HG02798 (cell line): ENCODE results near the gene MICOS13.
"Not testable (repeated sequence)": the region's sequence is repeated elsewhere in the genome, so short reads cannot be mapped to it uniquely, and the experiment has no call there.

Source experiments
- ATAC-seq: cut with Tn5 transposase; IDR thresholded peaks from one replicate; pipeline ENCODE4 v1.9.1; 2021; ENCODE audit warnings: mild to moderate bottlenecking; ENCODE audit not compliant: unreplicated experiment, poor library complexity

Gene MICOS13

DNA sequence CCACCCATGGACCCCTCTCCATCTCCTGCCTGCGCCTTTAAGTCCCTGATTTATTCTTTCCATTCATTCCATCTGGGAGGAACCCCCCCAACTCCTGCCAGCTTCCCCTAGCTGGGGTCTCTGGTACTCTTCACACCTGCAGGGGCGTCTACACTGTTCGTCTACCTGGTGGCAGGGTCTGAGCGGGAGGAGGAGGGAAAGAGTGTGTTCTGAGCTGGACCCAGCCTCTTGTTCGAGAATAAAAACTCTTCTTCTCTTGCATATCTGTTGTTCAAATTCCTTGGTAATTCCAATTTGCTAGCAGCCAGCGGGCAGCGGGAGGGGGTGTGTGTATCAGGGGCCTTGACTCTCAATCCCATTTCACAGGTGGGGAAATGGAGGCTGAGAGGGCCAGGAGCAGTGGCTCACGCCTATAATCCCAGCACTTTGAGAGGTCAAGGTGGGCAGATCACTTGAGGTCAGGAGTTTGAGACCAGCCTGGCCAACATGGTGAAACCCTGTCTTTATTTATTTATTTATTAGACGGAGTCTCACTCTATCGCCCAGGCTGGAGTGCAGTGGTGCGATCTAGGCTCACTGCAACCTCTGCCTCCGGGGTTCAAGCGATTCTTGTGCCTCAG lies 8.1 kb upstream of the MICOS13 start:
- ATAC-seq: not testable (repeated sequence)

GRCh38 chr19:5687360-5688198 lies 7.3 kb upstream of the MICOS13 start:
- ATAC-seq: no peak

- peak; percentile 59 for ATAC-seq
These were observed 6.5 kb upstream of the MICOS13 start for GRCh38 chr19:5686647-5687359.

GRCh38 chr19:5686326-5686646 lies 6.0 kb upstream of the MICOS13 start:
- no peak for ATAC-seq

DNA sequence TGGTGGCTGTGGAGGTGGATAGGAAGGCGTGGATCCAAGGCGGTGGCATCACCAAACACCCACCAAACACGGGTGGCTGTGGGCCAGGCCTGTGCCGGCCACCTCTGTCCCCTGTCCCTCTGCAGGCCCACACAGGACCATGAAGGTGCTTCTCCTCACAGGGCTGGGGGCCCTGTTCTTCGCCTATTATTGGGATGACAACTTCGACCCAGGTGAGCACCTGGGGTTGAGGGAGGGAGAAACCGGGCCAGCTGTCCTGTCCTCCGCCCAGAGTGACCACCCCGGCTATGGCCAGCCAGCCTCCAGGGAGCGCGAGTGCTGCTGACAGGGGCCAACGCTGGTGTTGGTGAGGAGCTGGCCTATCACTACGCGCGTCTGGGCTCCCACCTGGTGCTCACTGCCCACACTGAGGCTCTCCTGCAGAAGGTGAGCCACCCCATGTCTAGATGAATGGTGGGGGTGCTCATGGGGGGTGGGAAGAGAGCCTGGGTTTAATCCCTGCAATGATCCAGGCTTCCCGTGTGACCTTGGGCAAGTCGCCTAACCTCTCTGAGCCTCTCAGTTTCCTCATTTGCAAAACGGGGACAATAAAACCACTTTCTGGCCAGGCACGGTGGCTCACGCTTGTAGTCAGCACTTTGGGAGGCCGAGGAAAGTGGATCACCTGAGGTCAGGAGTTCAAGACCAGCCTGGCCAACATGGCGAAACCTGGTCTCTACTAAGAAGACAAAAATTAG lies 4.5 kb upstream of the MICOS13 start:
- no peak for ATAC-seq

DNA sequence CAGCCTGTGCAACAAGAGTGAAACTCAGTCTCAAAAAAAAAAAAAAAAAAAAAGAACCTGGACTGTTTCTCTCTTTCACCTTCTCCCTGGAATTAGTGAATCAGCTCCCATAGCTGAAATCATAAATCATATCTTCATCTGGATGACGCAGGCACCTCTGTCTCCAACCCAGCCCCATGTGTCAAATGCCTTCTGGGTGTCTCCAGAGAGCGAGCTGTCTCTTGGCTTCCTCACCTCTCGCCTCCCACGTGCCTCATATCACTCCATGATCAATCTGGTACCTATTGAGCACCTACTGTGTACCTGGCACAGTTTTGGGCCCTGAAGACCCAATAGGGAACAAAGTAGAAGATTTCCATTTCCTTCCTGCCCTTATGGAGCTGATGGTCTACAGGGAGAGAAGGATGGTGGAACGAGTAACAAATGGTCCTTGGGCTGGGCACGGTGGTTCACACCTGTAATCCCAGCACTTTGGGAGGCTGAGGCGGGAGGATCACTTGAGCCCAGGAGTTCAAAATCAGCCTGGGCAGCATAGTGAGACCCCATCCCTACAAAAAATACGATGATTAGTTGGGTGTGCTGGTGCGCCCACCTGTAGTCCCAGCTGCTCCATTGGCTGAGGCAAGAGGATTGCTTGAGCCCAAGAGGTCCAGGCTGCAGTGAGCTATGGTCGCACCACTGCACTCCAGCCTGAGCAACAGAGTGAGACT lies 3.0 kb upstream of the MICOS13 start:
- ATAC-seq: no peak

DNA sequence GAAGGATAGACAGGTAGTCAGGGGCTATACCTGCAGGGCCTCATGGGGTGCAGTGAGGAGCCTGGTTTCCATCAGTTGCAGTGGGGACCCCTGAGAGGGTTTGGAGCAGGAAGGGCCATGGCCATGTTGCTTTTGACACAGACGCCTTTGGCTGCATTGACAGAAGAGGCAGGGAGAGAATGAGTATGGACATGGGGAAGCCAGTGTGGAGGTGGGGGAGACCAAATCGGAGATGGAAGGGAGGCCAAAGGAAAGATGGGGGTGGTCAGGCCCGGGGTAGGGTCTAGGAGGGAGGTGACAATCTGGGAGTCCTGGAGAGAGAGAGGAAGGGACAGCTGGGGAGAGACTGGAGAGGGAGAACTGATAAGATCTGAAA lies 1.8 kb upstream of the MICOS13 start:
- no peak for ATAC-seq

- ATAC-seq: no peak
These were observed 1.2 kb upstream of the MICOS13 start for GRCh38 chr19:5681391-5682106.

DNA sequence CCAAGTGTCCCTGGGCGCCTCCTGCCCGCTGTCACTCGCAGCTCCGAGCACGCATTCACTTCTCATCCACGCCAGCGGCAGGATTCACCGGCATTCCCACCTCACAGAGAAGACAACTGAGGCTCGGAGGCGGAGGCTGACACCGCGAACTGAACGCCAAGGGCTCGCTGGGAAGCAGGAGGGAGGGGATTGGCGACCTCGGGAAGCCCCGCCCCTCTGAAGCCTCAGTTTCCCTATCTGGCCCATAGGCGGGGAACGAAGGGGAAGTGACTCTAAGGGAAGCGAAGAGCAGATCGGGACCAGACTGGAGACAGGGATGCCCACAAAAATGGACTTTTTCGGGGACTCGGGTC lies 256 bp downstream of the MICOS13 start:
- ATAC-seq: no peak

DNA sequence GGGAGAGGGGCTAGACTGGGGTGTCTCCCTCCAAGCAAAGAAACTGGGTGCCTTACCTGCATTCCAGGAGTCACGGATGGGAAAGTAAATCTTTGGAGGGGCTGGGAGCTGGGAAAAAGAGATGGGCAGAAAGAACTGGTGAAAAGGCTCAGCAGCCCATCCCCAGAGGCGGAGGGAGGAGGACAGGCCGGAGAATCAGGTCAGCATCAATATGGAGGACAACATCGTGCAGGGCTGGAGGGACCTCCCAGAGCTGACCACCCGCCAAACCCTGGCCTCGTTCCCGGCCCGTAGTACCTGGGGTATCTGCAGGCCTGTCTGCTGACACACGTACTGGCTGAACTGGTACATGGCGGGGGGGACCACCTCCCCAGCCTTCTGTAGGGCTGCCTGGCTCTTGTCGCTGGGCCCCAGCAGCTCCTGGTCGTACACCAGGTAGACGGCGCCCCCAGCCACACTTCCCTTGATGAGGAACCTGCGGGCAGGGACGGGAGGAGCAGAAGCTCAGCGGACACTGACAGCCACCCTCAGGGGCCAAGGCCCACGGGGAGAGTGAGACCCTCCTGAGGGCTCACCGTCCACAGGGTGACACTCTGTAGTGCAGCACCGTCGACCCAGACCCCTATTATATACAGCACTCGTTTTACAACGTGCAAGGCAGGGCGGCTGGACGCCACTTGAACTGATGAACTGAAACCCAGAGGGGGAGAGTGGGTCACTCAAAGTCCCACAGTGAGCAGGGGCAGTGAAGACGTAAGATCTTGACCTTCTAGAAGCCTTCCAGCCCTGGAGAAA lies 830 bp downstream of the MICOS13 start:
- no peak for ATAC-seq

DNA sequence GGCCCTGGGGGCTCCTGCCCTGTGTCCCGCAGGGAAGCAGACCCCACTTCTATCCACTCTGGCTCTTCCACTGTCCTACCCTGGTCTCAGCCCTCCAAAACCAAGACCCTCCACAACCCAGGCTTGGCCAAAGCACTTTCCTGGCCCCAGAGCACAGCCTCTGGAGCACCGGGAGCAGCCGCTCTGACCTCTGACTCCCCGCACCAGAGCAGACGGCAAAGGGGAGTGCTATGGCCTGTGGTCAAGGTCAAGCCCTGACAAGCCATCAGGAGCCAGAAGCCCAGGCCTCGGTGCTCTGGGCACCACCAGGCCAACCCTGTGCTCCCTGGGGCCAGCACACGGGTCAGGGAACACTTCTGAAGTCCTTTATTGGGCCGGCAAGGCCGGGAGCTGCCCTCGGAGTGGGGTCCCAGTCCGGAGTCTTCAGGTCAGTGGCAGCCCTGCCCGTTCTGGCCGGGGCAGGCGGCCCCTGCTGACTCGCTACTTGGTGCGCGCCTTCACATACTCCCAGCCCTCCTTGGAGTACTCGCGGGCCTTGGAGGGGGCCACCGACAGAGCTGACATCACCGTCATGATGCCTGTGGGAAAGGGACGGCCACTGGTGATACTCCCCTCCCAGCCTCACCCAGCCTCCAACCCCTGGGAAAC lies 2.1 kb downstream of the MICOS13 start:
- ATAC-seq: no peak

- no peak for ATAC-seq
These were observed 2.7 kb downstream of the MICOS13 start for GRCh38 chr19:5677580-5677979.

GRCh38 chr19:5677136-5677535 lies 3.2 kb downstream of the MICOS13 start:
- no peak for ATAC-seq

- ATAC-seq: no peak
These were observed 3.6 kb downstream of the MICOS13 start for GRCh38 chr19:5676772-5677105.

DNA sequence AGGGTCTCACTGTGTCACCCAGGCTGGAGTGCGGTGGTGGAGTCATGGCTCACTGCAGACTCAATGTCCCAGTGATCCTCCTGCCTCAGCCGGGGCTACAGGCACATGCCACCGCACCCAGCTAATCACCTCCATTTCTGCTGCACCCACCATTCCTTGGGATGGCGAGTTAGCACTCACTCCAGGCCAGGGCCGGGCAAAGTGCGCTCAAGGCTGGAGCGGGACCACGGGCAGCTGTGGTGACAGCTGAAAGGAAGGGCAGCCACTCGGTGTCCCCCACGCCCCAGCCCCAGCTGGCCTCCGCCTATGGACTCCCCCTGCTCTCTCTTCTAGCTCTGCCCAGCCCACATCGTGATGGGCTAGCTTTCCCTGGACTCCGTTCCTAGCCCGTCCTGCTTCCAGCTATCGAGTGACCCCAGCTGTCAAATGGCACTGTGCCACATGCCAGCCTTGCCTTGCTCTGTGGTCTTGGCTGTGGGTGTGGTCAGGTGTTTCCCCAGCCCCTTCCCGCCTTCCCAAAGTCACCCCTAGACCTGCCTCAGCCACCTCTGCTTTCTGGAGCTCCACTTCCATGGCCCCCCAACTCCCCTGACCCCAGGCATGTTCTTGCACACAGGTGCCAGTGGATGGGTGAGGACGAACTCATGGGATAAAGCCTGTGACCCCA lies 4.1 kb downstream of the MICOS13 start:
- no peak for ATAC-seq

DNA sequence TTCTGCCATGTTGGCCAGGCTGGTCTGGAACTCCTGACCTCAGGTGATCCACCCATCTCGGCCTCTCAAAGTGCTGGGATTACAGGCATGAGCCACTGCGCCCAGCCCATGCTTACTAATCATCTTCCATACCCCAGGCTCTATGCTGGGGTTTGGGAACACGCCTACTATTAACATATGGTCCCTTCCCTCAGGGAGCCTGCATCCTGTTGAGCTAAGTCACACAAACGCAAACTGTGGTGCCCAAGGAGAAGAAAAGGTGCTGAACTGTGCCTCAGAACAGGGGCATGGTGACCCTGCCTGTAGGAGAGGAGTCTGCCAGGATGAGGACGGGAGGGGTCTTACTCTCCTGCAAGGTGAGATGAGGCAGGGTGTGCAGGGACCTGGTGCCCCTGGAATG lies 5.6 kb downstream of the MICOS13 start:
- ATAC-seq: no peak

GRCh38 chr19:5673752-5674151 lies 6.6 kb downstream of the MICOS13 start:
- no peak for ATAC-seq
